Mesendoderm (in vitro differentiated cells): ENCODE data around the gene RTL10.

Source experiments
- DNase-seq: peaks from one replicate; pipeline ENCODE4 v3.0.0; 2013
- H2AK5ac ChIP-seq: 2 replicates; pipeline ENCODE4 v1.6.1; 2013; ENCODE audit warnings: low read length, inconsistent platforms
- H2BK120ac ChIP-seq: 2 replicates; pipeline ENCODE4 v1.6.1; 2013; ENCODE audit warnings: low read depth, mild to moderate bottlenecking, low read length, moderate library complexity, mixed read lengths
- H2BK15ac ChIP-seq: replicated peaks from 2 replicates; pipeline ENCODE4 v1.6.1; 2013; ENCODE audit warnings: low read depth, mild to moderate bottlenecking, moderate library complexity
- H2BK5ac ChIP-seq: 2 replicates; pipeline ENCODE4 v1.6.1; 2013; ENCODE audit warnings: low read length, inconsistent platforms
- H3K18ac ChIP-seq: 2 replicates; pipeline ENCODE4 v1.6.1; 2013; ENCODE audit warnings: mild to moderate bottlenecking, low read length, mixed read lengths
- H3K23ac ChIP-seq: one replicate; pipeline ENCODE4 v1.6.1; 2013; ENCODE audit warnings: low read length
- H3K27ac ChIP-seq: 2 replicates; pipeline ENCODE4 v1.5.1; 2013; ENCODE audit warnings: low read depth, mild to moderate bottlenecking, inconsistent platforms, low read length, moderate library complexity
- H3K27me3 ChIP-seq: 2 replicates; pipeline ENCODE4 v1.6.1; 2013; ENCODE audit warnings: low read length, control low read depth, mild to moderate bottlenecking, inconsistent platforms; ENCODE audit not compliant: insufficient read depth, poor library complexity
- H3K36me3 ChIP-seq: 2 replicates; pipeline ENCODE4 v1.6.1; 2013; ENCODE audit warnings: low read length, inconsistent platforms; ENCODE audit not compliant: control insufficient read depth, insufficient read depth
- H3K4ac ChIP-seq: one replicate; pipeline ENCODE4 v1.6.1; 2013; ENCODE audit warnings: low read depth, mild to moderate bottlenecking, low read length, moderate library complexity
- H3K4me1 ChIP-seq: 2 replicates; pipeline ENCODE4 v1.6.1; 2013; ENCODE audit warnings: low read depth, low read length, inconsistent platforms; ENCODE audit not compliant: control insufficient read depth
- H3K4me2 ChIP-seq: 2 replicates; pipeline ENCODE4 v1.6.1; 2013; ENCODE audit warnings: low read length
- H3K4me3 ChIP-seq: 2 replicates; pipeline ENCODE4 v1.5.1; 2013; ENCODE audit warnings: mild to moderate bottlenecking, low read length
- H3K56ac ChIP-seq: one replicate; pipeline ENCODE4 v1.6.1; 2013; ENCODE audit warnings: low read length
- H3K79me1 ChIP-seq: 2 replicates; pipeline ENCODE4 v1.6.1; 2013; ENCODE audit warnings: low read length, inconsistent platforms
- H3K79me2 ChIP-seq: 2 replicates; pipeline ENCODE4 v1.6.1; 2013; ENCODE audit warnings: mild to moderate bottlenecking, low read length; ENCODE audit not compliant: control insufficient read depth, insufficient read depth
- H3K9ac ChIP-seq: 2 replicates; pipeline ENCODE4 v1.6.1; 2013; ENCODE audit warnings: low read length, inconsistent platforms
- H4K5ac ChIP-seq: one replicate; pipeline ENCODE4 v1.6.1; 2013; ENCODE audit warnings: low read length
- H4K8ac ChIP-seq: one replicate; pipeline ENCODE4 v1.6.1; 2013; ENCODE audit warnings: low read depth, mild to moderate bottlenecking, control low read depth, low read length, moderate library complexity
- WGBS: extraction: QIAGEN DNeasy Blood & Tissue Kit; methylation state at CpG from one replicate; pipeline ENCODE4 v1.1.7; 2013; ENCODE audit warnings: low lambda C conversion rate, missing lambda C conversion rate; ENCODE audit not compliant: insufficient coverage; ENCODE audit errors: extremely low coverage; 5-methylcytosine and 5-hydroxymethylcytosine counted together

Gene RTL10

DNA sequence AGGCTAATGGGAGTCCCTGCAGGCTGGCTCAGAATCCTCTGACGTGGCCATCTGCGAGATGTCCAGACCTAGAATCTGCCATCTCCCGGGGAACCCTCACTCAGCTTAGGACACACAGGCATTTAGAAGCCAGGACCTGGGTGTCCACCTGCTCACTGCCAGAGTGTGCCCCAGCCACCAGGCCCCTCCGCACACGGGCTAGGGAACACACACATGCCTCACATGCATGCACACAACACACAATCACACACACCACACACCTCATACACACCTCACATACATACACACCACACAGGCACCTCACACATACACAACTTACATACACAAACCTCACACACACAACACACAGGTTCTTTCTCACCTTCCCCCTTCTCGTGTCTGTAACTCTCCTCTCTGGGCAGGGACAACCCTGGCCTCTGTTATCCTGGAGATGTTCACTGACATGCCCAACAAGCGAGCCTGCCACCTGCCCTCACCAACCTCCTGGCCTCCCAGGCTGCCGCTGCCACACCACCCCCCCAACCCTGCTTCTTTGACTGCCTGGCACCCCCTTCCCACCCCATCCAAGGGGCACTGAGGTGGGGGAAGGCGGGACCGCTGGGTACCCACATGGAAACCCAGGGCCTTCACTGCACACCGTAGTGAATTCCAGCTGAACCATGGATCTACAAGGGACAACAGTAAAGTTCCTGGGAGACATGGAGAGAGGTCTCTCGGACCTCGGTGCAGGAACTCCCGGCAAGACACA, 38.1 kb downstream of the RTL10 start:
- no peak overlapping the region for H2BK120ac ChIP-seq
- H2AK5ac ChIP-seq: no peak overlapping the region
- H3K23ac ChIP-seq: no peak overlapping the region
- no peak overlapping the region for H3K4ac ChIP-seq
- no peak overlapping the region for H3K56ac ChIP-seq
- no peaks in the 10 kb centered on the region for H3K36me3 ChIP-seq
- no peak overlapping the region for H3K9ac ChIP-seq
- no peaks in the 10 kb centered on the region for H3K4me1 ChIP-seq
- no peak overlapping the region for H3K4me2 ChIP-seq
- no peak overlapping the region for H3K18ac ChIP-seq
- H2BK15ac ChIP-seq: no peak overlapping the region
- no peaks in the 10 kb centered on the region for H3K79me1 ChIP-seq
- H3K27ac ChIP-seq: no peak overlapping the region
- DNase-seq: no peak
- H3K79me2 ChIP-seq: no peaks in the 10 kb centered on the region
- H3K4me3 ChIP-seq: no peak overlapping the region
- H2BK5ac ChIP-seq: no peak overlapping the region
- no peak overlapping the region for H4K8ac ChIP-seq
- no peak overlapping the region for H4K5ac ChIP-seq
- WGBS: 100% methylated on average over 1 of the region's 14 CpGs
- H3K27me3 ChIP-seq: no peaks in the 10 kb centered on the region

- Histone ChIP-seq H3K18ac (no peak overlapping the region), H3K36me3 (no peaks in the 10 kb centered on the region), H3K4me2 (no peak overlapping the region), H3K79me1 (no peaks in the 10 kb centered on the region), H2AK5ac (no peak overlapping the region), H4K5ac (no peak overlapping the region), H3K9ac (no peak overlapping the region), H3K4ac (no peak overlapping the region), H3K4me1 (no peaks in the 10 kb centered on the region), H3K27me3 (no peaks in the 10 kb centered on the region), H2BK5ac (no peak overlapping the region), H3K79me2 (no peaks in the 10 kb centered on the region), H3K27ac (no peak overlapping the region), H3K23ac (no peak overlapping the region), H2BK15ac (no peak overlapping the region), H2BK120ac (no peak overlapping the region), H3K56ac (no peak overlapping the region), H4K8ac (no peak overlapping the region), H3K4me3 (no peak overlapping the region)
- no peak for DNase-seq
- WGBS: no CpG with 5 or more reads among the region's 16 CpGs
These were observed 38.8 kb downstream of the RTL10 start for GRCh38 chr22:19815823-19816290.

DNA sequence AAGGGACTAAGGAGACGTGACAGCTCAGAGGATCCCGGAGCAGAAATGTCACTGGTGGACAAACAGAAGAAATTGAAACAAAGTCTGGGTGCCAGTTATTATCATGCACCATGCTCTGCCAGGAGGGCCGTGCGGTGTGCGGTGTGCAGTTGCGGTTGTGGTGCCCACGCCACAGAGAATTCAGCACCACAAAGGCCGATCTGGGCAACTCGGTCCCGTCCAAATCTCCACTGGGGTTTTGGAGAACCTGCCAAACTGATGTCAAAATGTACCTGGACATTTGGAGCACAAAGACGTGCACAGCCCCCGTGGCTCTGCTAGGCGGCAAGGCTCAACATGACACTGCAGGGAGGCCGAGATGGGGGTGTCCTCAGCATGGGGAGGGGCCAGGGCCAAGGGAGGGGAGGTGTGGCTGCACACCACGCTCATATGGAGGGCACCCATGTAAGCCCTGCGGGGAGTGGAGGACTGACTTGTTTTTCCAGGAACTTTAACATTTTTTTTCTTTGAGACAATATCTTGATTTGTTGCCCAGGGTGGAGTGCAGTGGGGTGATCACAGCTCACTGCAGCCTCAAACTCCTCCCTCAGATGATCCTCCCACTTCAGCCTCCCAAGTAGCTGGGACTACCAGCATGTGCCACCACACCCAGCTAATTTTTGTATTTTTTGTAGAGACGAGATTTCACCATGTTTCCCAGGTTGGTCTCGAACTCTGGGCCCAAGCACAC, 39.4 kb downstream of the RTL10 start:
- Histone ChIP-seq H3K4me1 (no peaks in the 10 kb centered on the region), H4K8ac (no peak overlapping the region), H3K4me2 (no peak overlapping the region), H2BK5ac (no peak overlapping the region), H2BK15ac (no peak overlapping the region), H3K36me3 (no peaks in the 10 kb centered on the region), H2BK120ac (no peak overlapping the region), H3K79me2 (no peaks in the 10 kb centered on the region), H3K23ac (no peak overlapping the region), H3K9ac (no peak overlapping the region), H3K18ac (no peak overlapping the region), H3K56ac (no peak overlapping the region), H3K79me1 (no peaks in the 10 kb centered on the region), H3K4ac (no peak overlapping the region), H3K27me3 (no peaks in the 10 kb centered on the region), H3K4me3 (no peak overlapping the region), H3K27ac (no peak overlapping the region), H4K5ac (no peak overlapping the region), H2AK5ac (no peak overlapping the region)
- no peak for DNase-seq
- no CpG with 5 or more reads among the region's 18 CpGs for WGBS

DNA sequence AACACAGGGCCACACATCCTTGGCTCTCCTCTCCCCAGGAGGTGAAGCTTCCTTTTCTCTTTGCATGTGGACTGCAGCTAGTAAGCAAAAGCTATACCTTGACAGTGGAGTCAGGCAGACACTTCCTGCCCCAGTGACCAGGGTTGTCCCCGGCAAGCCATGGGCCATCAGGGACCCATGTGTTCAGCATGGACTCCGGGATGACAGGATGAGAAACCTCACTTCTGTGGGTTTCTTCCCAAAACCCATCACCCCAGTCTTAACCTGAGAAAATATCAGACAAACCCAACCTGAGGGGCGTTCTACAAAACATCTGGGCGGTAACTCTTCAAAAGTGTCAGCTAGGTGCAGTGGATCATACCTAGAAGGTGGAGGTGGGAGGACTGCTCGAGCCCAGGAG, 40.2 kb downstream of the RTL10 start:
- Histone ChIP-seq H2AK5ac (no peak overlapping the region), H3K23ac (no peak overlapping the region), H4K5ac (no peak overlapping the region), H3K79me2 (no peaks in the 10 kb centered on the region), H3K56ac (no peak overlapping the region), H3K4me3 (no peak overlapping the region), H4K8ac (no peak overlapping the region), H3K4me1 (no peaks in the 10 kb centered on the region), H3K36me3 (no peaks in the 10 kb centered on the region), H2BK120ac (no peak overlapping the region), H3K18ac (no peak overlapping the region), H3K4me2 (no peak overlapping the region), H3K9ac (no peak overlapping the region), H3K79me1 (no peaks in the 10 kb centered on the region), H2BK15ac (no peak overlapping the region), H3K27ac (no peak overlapping the region), H3K27me3 (no peaks in the 10 kb centered on the region), H2BK5ac (no peak overlapping the region), H3K4ac (no peak overlapping the region)
- no peak for DNase-seq
- no CpG with 5 or more reads among the region's 5 CpGs for WGBS

GRCh38 chr22:19812910-19813309, 41.8 kb downstream of the RTL10 start:
- H3K79me1 ChIP-seq: no peaks in the 10 kb centered on the region
- no peak for DNase-seq
- no peak overlapping the region for H3K27ac ChIP-seq
- H4K5ac ChIP-seq: no peak overlapping the region
- no peaks in the 10 kb centered on the region for H3K4me1 ChIP-seq
- no peak overlapping the region for H3K56ac ChIP-seq
- H2AK5ac ChIP-seq: no peak overlapping the region
- no peaks in the 10 kb centered on the region for H3K27me3 ChIP-seq
- no peak overlapping the region for H3K4me2 ChIP-seq
- no peak overlapping the region for H3K4ac ChIP-seq
- H2BK15ac ChIP-seq: no peak overlapping the region
- H3K4me3 ChIP-seq: no peak overlapping the region
- no peak overlapping the region for H3K9ac ChIP-seq
- H3K18ac ChIP-seq: no peak overlapping the region
- no peaks in the 10 kb centered on the region for H3K79me2 ChIP-seq
- H2BK120ac ChIP-seq: no peak overlapping the region
- no peaks in the 10 kb centered on the region for H3K36me3 ChIP-seq
- H4K8ac ChIP-seq: no peak overlapping the region
- no peak overlapping the region for H2BK5ac ChIP-seq
- no peak overlapping the region for H3K23ac ChIP-seq
- no CpG with 5 or more reads among the region's 11 CpGs for WGBS
